Measurements from ENCODE around the gene ZBTB16.

- TF ChIP-seq CTCF (IDR thresholded peaks at IDR 0.05; ENCODE audit: borderline replicate concordance, extremely low read depth, low read length, poor library complexity, severe bottlenecking) = no peak
- TF ChIP-seq EZH2 (IDR thresholded peaks at IDR 0.05; ENCODE audit: borderline replicate concordance, low read depth, low read length, severe bottlenecking) = no peak
Observed at GRCh38 chr11:114277637-114278341, 218.3 kb downstream of the ZBTB16 start.

All from DND-41 (cell line).